Measurements from ENCODE around the gene ZNF714. TPM values are rescaled to one million over a fixed set of nuclear protein-coding genes. Genes with fewer than 3 reads are reported as not detected.

ZNF714 gene
- total RNA-seq = 1 to 10 TPM; 2.7 to 6.3 (median 3.3) TPM
- 1 to 10 TPM; 1.2 to 1.6 TPM for polyA plus RNA-seq

- FAIRE-seq (peak; percentile 53), ATAC-seq (peak; percentile 99 to 100 (median 100)), DNase-seq (peak; percentile 74 to 95 (median 89))
- H3K9me3 ChIP-seq = no peaks in the 10 kb centered on the region
- WGBS, 2 donors = 50 to 77% methylated on average over 35 to 38 of the region's 38 CpGs
- no peaks in the 10 kb centered on the region for H3K4me1 ChIP-seq
- H3K27me3 ChIP-seq = no peaks in the 10 kb centered on the region
- H3K4me3 ChIP-seq = peak within 1 kb of the TSS; percentile 35 to 74 (median 52)
- H3K36me3 ChIP-seq = no peaks in the 10 kb centered on the region
- peak within 1 kb of the TSS in 3 of 4 donors; percentile 55 to 76 (median 61) for H3K27ac ChIP-seq
- TF ChIP-seq CTCF (IDR thresholded peaks at IDR 0.05) = no peak
- intact Hi-C loops (cut with DNase I) = no loop called here
Observed at GRCh38 chr19:21082011-21082975, at the start of gene ZNF714. ZNF714 (plus strand) TSS chr19:21082203; CDS start chr19:21098269, 16,066 bp downstream.

- Histone ChIP-seq H3K27me3 (no peaks in the 10 kb centered on the region), H3K4me3 (no peak overlapping the region), H3K27ac (no peak overlapping the region), H3K9me3 (no peaks in the 10 kb centered on the region), H3K36me3 (peaks cover 0 to 15% (median 6%) of the 10 kb centered on the region in 3 donors), H3K4me1 (no peaks in the 10 kb centered on the region)
- ATAC-seq (no peak), FAIRE-seq (no peak), DNase-seq (no peak)
- no peak for TF ChIP-seq CTCF (IDR thresholded peaks at IDR 0.05)
- intact Hi-C loops (cut with DNase I) = no loop called here
Observed at GRCh38 chr19:21045028-21045427, 37.0 kb upstream of the ZNF714 start.

- no peak overlapping the region for H3K4me3 ChIP-seq
- no peak for FAIRE-seq
- H3K9me3 ChIP-seq = no peaks in the 10 kb centered on the region
- no peak for DNase-seq
- intact Hi-C loops (cut with DNase I) = no loop called here
- TF ChIP-seq CTCF (IDR thresholded peaks at IDR 0.05) = no peak
- H3K36me3 ChIP-seq = peaks cover 0 to 15% (median 6%) of the 10 kb centered on the region in 3 donors
- no peak for ATAC-seq
- no peaks in the 10 kb centered on the region for H3K4me1 ChIP-seq
- WGBS, 2 donors = 96 to 99% methylated on average over 3 of the region's 3 CpGs
- H3K27me3 ChIP-seq = no peaks in the 10 kb centered on the region
- H3K27ac ChIP-seq = no peak overlapping the region
Observed at GRCh38 chr19:21046489-21046888, 35.5 kb upstream of the ZNF714 start.

- 97 to 99% methylated on average over 2 of the region's 2 CpGs for WGBS, 2 donors
- no peak for DNase-seq
- peak; percentile 13 for FAIRE-seq
- Histone ChIP-seq H3K4me3 (no peak overlapping the region), H3K9me3 (no peaks in the 10 kb centered on the region), H3K27ac (no peak overlapping the region), H3K36me3 (peaks cover 0 to 11% (median 6%) of the 10 kb centered on the region in 3 donors), H3K4me1 (no peaks in the 10 kb centered on the region), H3K27me3 (no peaks in the 10 kb centered on the region)
- ATAC-seq = no peak
- intact Hi-C loops (cut with DNase I) = no loop called here
- no peak for TF ChIP-seq CTCF (IDR thresholded peaks at IDR 0.05)
Observed at GRCh38 chr19:21047716-21048115, 34.3 kb upstream of the ZNF714 start.

GRCh38 chr19:21052902-21053301 lies 29.1 kb upstream of the ZNF714 start:
- intact Hi-C loops (cut with DNase I) = no loop called here
- TF ChIP-seq CTCF (IDR thresholded peaks at IDR 0.05) = no peak
- H3K27ac ChIP-seq = no peak overlapping the region
- no peak for ATAC-seq
- H3K4me1 ChIP-seq = no peaks in the 10 kb centered on the region
- no peak for FAIRE-seq
- H3K27me3 ChIP-seq = no peaks in the 10 kb centered on the region
- H3K9me3 ChIP-seq = no peaks in the 10 kb centered on the region
- DNase-seq = no peak
- 97 to 98% methylated on average over 5 of the region's 5 CpGs for WGBS, 2 donors
- H3K4me3 ChIP-seq = no peak overlapping the region
- H3K36me3 ChIP-seq = peaks cover 9 to 29% (median 10%) of the 10 kb centered on the region in 3 donors

All from pancreas (tissue), 10 donors.